Activated naive CD4-positive, alpha-beta T cell treated with anti-CD3 and anti-CD28 coated beads, Interleukin-2, amount 50 U/mL, for 16 hours (primary cell): ENCODE measurements around the gene PCDH1.

Source experiments
- DNase-seq: peaks from one replicate; pipeline ENCODE4 v3.0.0-alpha.2; 2020

Gene PCDH1

DNA sequence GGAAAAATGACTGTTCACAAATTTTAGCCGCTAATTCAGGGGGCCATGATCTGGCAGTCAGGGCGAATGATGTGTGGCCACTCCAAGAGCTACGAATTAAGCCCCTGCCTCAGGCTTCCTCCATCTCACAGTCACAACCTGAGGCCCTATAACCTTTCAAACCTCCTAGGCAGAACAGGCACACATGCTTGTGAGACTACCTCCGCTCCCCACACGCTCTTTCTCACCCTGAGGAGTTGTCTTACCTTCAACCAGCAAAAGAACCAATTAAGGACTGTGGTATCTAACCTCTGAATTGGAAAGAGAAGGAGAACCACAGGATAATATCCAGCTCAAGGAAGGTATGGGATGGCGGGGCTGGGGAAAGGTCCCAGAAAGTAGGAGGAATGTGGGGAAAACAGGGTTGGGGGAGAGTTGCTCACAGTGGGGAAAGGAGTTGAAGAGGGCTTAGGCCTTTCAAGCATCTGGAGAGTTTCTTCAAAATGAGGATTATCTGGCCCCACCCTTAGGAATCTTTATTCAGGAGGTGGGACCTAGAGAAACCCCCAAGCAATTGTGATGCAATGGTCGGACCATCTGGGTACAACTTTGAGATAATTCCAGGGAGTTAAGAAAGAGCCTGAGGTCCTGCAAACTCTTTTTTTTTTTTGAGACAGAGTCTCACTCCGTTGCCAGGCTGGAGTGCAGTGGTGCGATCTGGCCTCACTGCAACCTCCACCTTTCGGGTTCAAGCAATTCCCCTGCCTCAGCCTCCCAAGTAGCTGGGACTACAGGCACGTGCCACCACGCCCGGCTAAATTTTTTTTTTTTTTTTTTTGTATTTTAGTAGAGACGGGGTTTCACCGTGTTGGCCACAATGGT lies 5.5 kb downstream of the PCDH1 start:
- no peak for DNase-seq

DNA sequence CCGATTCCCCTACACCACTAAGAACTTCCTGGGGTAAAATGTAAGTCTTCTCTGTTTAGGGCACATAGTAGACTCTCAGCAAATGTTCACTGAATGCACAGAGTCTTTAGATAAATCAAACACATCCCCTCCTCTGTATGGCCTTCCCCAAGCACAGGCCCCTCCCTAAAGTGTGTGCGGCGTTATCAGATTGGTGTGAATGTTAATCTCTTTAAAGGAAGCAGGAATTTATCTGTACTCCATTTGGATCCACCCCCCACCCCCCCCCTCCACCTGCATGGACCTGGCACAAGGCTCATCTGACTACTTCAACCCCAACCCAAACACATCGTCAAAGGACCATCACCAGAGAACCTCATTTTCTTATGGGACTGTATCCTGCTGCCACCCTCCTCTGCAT lies 6.3 kb downstream of the PCDH1 start:
- DNase-seq = no peak

DNA sequence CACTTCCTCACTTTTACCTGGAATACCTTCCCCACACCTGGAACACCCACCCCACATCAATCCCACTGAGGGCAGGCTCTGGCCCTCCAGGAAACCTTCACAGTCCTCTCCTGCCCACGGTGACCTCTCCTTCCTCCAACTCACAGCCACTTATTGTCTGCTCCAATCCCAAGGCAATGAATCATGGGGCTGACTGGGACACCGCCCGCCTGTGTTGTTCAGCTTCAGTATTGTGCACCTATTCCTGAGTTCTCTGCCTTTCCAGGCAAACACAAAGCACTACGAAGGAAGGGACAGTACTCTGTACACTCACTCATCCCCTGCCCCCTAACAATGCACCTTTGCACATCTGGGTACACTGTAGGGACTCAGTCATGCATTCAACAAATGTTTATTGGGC lies 7.3 kb downstream of the PCDH1 start:
- no peak for DNase-seq

DNA sequence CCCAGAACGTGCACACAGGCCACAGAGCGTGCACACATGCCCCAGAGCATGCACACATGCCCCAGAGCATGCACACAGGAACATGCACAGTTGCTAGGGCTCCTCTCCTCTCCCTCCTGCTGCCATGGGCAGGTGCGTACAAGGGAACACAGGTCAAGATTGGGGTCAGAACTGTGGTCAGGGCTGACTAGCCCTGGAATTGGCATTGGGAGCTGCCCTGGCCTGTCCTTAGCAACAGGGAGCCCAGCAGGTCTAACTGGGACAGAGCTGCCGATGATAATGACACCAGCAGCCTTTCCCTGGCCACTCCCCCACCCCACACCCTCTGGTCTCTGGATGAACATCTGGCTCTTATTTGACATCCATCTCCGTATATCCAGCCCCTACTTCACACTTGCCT lies 8.0 kb downstream of the PCDH1 start:
- no peak for DNase-seq

DNA sequence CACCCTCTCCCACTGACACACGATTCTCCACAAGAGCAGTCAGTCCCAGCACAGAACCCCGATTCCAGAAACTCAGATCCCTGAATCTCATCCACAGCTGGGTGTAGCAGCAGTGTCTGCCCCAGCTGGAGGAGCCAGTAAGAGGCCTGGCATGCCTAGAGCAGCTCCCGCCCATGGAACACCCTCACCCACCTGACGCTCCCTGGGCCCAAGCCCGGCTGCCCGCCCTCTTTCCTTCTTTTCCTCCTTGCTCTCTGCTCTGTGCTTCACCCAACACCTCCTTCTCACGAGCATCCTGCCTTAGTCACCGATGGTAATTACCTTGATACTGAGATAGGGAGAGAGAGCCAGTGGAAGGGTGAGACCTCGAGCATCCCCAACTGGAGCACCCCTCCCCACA lies 8.7 kb downstream of the PCDH1 start:
- no peak for DNase-seq

DNA sequence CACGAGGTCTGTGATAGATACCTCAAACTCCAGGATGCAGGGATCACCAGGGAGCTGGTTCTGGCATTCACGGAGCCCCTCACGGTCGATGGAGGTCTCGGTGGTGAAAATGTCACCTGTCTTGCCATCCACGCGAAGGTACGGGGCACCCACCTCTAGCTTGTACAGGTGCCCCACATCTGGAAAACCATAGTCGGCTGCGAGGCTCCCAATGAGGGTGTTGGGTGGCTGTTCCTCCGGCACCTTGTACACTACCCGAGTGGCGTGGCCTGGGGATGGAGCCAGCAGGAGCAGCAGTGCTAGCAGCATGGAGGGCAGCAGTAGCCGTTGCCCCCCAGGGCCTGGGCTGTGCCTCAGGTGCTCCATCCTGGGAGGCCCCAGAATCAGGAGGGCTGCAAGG lies 9.2 kb downstream of the PCDH1 start:
- DNase-seq = no peak

DNA sequence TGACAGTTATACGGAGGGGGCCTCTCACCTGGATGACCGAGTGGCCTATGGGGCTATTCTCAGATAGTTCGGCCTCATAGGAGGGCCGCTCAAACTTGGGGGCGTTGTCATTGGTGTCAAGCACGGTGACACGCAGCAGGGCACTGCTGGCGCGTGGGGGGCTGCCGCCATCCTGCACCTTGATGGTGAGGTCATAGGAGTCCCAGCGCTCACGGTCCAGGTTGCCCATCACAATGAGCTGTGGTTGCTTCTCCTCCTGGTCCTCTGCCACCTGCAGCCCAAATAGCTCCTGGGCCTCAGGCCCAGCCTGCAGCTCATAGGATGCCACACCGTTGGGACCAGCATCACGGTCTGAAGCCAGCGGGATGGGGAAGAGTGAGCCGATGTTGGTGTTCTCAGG lies 9.7 kb downstream of the PCDH1 start:
- DNase-seq = no peak

DNA sequence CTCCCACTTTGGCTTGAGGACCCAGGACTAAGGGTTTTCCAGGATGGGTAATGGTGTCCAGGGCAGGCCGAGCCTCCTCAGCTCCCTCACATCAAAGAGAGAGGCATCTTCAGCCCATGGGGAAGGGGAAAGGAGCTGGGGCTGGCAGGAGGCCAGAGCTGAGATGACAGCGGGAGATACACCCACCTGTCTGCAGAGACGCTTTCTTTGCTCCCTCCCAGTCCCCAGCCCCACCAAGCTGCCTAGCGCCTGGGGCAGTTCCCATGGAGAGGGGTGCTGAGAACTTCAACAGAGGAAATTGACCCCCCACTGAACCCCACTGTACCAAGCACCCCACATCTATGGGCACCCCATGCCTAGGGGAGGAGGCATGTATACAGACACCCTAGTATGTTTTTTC lies 10.6 kb downstream of the PCDH1 start:
- DNase-seq = no peak

DNA sequence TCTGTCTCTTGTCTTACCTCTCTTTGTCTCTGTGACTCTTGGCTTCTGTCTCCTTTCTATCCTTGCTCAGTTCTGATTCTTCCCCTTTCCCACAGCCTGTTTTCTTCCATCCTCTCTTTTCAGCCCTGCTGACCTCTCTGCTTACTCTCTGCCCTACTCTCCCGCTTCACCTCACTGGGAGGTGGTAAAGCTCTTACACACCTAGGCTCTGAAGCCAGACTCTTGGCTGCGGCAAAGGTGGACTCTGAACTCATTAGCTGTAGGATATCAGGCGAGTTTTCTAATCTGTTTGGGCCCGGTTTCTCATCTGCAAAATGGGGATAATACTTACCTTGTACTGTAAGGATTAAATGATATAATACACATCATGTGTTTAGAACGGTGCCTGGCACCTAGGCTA lies 11.1 kb downstream of the PCDH1 start:
- DNase-seq = no peak

DNA sequence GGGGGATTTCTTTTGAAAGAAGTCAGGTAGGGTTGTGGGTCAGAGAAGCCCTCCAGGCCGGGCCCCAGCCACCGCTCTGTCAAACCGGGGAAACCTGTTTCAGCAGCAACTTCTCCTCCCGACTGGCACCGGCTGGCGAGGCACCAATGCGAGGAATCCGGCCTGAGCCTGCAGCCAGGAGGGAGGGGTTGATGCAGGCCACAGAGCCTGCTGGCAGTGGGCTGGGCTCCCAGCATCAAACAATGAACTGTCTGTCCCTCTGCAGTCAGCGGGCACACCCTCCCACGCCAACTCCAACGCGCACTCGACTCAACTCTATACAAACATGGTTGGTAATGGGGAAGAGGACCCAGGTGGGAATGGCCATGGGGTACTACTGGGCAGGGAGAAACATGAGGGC lies 12.1 kb downstream of the PCDH1 start:
- DNase-seq = no peak

DNA sequence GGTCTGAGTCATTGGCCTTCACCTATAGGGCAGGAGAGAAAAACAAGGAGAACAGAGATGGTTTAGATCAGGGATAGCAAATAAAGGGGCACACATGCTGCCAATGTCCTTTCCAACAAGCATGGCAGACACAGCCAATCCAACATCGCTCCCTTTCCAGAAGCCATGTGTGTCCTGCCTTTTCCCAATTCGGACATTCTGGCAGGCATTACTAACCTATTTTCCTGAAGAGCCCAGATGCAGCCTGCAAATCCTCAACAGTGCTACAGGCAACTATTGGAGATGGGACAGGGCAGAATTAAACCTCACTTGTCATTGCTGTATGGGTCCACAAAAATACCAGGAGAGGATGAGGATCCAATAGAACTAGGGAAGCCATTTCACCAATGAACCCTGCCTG lies 12.8 kb downstream of the PCDH1 start:
- DNase-seq = no peak

DNA sequence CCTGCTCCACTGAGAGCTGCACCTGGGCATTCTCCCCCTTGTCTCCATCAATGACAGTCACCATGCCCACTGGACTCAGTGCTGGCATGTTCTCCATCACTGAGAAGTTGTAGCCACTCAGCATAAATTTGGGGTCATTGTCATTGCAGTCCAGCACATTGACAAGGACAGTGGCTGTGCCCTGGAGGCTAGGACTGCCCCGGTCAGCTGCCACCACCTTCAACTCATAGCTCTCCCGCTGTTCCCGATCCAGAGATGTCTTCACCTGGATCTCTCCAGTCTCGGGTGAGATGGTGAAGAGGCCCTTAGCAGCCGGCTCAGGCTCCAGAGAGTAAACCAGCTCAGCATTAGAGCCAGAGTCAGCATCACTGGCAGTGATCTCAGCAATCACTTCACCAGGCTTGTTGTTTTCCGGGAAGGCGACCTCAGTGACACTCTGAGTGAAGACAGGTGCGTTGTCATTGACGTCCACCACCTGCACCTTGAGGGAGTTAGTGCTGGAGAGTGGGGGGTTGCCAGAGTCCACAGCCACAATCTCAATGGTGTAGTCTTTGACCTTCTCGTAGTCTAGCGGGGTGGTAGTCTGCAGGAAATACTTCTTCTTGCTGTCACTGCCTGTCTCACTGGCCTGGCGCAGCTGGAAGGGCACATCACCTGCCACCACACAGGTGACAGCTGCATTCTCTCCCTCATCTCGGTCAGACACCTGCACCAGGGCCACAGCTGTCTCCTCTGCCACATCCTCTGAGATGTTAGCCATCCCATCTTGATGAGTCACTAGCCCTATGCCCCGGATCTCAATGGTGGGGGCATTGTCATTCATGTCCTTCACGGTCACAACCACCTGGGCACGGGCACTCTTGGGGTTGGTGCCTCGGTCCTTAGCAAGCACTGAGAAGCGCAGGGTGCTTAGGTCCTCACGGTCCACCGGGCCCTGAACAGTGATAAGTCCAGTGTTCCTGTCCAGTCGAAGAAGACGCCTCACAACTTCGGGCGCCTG lies 13.5 kb downstream of the PCDH1 start:
- no peak for DNase-seq

DNA sequence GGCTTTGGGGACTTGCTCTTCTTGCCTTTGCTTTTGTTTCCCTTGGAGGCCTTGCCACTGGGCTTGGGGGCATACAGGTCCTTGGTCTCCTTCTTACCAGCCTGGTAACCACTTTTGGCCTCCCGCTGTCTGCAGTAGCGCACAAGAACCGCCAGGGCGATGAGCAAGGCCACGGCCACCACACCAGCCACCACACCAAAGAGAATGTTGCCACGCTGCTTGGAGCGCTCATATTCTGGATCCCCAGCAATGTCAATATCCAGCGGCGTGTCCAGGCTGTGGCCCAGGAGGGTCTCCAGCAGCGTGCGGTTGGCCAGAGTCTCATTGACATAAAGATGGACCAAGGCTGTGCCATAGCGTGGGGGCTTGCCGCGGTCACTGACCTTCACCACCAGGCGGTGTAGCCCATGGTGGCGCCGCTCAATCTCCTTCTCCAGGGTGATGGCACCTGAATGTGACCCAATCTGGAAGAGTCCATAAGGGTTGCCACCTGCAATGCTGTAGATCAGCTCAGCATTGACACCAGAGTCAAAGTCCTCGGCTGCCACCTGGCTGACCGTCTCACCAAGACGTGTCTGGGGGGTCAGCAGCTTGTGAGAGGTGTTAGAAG lies 14.5 kb downstream of the PCDH1 start:
- DNase-seq = no peak

DNA sequence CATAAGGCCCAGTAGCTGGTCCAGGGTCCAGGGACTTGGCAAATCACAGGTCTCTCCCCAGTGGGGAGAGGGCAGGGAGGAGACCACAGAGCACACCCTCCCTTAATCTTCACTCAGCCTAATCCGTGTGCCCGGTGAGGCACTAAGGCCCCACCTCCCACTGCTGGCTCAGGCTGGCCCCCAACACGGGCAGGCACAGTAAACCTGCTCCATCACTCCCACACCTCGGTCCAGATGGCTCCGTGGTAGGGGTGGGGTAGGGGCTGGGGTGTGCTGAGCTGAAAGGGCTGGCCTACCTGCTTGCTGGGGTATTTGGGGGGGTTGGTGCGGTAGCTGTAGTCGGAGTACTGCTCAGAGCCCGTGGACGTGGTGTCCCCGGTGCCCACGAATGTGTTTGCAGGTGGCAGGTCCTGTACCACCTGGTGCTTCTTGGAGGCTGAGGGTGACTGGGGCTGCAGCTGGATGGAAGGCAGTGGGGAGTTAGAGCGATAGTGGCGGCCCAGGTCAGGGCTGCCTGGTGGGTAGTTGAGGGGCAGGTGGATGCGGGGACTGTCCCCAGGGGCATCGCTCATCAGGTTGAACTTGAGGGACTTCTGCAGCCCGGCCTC lies 15.2 kb downstream of the PCDH1 start:
- DNase-seq = no peak

DNA sequence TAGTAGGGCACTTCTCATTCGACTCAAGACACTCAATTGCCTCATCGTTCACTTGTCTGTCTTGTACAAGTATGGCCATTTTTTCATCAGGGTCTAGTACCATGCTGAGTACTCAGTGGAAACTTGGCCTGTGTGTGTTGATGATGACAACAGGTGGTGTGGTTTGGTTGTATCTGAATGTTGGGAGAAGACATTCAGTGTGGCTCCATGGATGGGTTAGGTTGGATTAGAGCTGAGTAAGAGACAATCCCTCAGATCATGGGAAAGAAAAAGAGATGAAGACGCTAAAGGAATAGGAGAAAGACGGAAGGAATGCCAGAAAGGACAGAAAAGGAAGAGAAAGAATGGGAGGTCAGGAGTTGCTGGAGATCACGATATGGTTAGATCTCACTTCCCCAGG lies 17.0 kb downstream of the PCDH1 start:
- no peak for DNase-seq

DNA sequence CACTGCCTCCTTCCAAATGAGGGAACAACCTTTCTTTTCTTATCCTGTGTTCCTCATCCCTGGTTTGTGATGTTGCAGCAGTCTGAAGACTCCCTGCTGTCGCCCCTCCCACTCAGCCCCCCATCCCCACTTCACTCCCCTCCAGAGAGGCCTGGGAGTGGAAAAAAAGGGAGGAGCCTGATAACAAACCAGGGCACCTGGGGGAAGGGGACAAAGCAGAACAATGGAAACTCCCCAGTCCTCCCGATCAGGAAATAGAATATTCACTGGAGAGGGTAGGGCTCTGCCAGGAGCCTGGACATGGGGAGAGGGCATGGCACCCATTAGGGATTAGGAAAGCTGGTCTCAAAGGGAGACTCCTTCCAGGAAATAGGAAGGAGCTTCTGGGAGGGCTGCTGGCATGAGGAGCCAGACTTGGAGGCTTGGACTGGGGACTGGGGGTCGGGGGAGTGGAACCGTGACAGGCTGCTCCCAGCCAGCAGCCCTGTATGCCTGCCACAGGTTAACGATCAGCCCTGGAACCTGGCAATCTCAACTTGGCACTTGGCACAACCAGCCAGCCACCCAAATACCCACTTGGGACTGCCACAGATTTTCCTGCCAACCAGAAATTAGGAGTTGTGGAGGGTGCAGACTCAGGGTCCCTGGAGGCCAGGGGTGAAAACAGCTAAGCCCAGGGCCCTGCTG lies 20.0 kb downstream of the PCDH1 start:
- DNase-seq = no peak

DNA sequence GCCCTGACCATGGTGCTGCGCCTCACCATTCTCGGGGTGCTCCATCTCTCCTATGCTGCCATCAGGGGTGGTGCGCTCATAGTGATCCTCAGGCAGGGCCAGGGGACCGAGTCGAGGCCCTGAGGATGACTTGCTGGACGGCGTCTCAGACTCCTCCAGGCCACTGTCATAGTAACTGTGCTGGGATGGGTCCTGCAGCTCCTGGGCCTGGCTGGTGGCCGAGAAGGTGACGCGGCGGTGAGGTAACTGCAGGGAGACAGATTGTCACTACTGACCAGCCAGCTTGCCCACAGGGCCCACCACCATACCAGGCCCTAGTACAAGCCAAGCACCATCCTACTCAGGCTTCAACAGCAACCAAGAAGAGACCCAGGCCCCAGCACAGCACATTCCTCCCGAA lies 21.0 kb downstream of the PCDH1 start:
- no peak for DNase-seq

DNA sequence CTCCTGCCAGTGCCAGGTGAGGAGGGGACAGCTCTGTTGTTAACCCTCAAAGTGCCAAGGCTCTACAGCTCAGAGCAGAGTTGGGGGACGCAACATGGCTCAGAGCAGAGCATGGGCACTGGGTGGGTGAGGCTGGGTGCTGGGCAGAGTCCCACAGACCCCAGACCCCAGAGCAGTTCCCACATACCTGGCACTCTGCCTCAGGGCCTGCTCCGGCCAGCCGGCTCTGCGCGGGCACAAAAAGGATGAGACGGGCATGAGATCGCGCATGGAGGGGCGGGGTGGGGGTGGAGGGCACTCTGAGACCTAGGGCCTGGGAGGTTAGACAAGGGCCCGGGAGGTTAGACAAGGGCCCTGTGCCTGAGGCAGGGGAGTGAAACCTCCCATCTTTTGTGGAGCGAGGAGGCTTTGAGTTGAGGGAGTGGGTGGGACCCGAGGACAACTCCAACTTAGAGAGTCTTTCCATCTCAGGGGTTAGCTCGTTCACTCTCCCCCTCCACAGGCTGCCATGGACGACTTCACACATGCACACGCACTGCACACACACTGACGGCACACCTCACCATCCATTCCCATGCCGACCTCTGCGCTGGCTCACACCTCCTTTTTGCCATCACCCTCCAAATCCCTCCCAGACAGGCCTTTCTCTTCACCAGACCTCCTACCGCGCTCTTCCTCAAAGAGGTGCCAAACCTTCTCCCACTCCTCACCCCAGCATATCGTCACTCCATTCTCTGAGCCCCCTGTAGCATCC lies 22.0 kb downstream of the PCDH1 start:
- no peak for DNase-seq

DNA sequence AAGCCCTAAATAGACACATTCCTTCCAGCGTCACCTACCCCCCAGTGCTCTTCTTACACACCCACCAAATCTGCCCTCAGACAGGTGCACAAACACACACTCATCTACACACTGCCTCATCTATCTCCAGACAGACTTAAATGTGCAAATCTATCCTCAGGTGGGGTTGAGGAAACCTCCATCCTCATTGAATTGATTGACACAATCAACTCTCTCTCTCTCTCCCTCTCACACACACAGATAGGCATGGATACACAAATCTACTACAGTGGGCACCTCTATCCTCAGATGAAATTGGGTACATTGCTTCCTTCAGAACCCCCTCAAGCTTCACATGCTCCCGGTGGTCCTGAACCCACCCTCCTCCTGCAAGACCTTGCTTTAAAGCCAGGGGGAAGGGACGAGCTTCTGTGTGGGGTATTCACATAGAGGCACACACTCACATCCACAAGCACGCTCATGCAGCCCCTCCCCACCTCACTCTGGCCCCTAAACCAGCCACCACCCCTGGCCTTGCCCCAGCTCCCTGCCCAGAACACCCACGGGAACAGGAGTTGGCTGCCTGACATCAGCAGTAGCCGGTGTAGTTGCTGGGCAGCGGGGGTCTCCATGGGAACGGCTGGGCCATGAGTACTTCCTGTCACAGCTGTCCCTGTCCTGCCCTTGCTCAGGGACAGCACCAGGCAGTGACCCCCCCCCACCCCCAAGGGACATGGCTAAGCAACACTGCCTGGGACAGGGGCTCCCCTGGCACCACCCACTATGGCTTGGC lies 22.8 kb downstream of the PCDH1 start:
- no peak for DNase-seq

DNA sequence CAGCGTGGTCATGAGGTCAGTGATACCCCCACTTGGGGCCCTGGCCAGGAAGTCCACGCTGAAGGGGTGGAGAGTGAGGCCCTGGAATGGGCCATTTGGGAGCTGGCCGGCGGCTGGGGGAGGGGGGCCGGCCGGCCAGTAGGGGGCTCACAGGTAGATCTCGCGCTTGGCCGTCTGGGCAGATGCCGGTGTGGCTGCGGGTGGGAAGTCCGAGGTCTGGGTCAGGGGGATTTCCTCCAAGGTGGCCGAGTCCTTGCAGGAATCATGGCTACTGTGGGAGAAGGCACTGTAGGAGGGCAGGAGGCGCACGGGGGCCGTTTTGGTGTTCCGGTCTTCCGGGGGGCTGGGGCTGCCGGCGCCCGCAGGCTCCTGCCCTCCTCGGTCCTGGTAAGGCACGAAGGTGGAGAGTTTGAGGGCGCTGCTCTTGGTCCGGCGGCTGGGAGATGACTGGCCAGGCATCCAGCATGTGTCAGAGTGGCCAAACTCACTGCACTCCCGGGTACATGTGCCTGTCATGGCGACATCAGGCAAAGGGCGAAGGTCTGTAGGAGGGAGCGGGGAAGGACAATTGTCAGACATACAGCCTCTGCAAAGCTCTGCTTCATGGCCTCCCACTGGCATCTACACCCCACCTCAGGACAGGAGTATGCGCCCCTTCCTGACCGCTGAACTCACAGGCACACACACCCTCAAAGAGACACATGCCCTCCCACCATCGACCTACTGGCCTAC lies 24.1 kb downstream of the PCDH1 start:
- DNase-seq = no peak
